PC-9 (cell line): ENCODE measurements around the gene ASF1A. TPM values are rescaled to one million over a fixed set of nuclear protein-coding genes. Genes with fewer than 3 reads are reported as not detected.

Experiments
- BruUV-seq: library from RNA; stranded (reverse); fragments of 400-500 nt; replicated peaks from 2 replicates; lab custom pipeline; 2021; lab: Mats Ljungman, UMichigan
- CTCF ChIA-PET: fragments of 300-600 bp; sonication (Branson Sonifier 250); formaldehyde crosslinking; loops from one replicate; lab custom pipeline; 2022; ENCODE audit warnings: antibody characterized with exemption; lab: Charles Lee
- POLR2A ChIA-PET: fragments of 300-600 bp; sonication (Branson Sonifier 250); formaldehyde crosslinking; loops from one replicate; lab custom pipeline; 2022; ENCODE audit warnings: antibody characterized with exemption; ENCODE audit not compliant: unreplicated experiment; lab: Charles Lee
- DNase-seq, 2 experiments: peaks; one replicate each; pipeline versions ENCODE4 v3.0.0 to v3.0.0-alpha.2; 2015 to 2022; ENCODE audit warnings: mixed read lengths in 1 of 2
- H2AFZ ChIP-seq: fragments of 200-600 bp; sonication (generic); 2 replicates; pipeline ENCODE4 v1.8.1; 2017; ENCODE audit warnings: antibody characterized with exemption
- H3F3A ChIP-seq: fragments of 200-600 bp; sonication (generic); 2 replicates; pipeline ENCODE4 v1.8.1; 2017; ENCODE audit warnings: antibody characterized with exemption, mild to moderate bottlenecking, low read depth; ENCODE audit not compliant: insufficient read depth
- H3K27ac ChIP-seq: fragments of 200-600 bp; sonication (generic); 2 replicates; pipeline ENCODE4 v1.6.1; 2016; ENCODE audit warnings: mixed run types
- H3K27me3 ChIP-seq: fragments of 200-600 bp; sonication (generic); 2 replicates; pipeline ENCODE4 v1.6.1; 2016; ENCODE audit warnings: low read depth, mixed run types; ENCODE audit not compliant: insufficient read depth
- H3K36me3 ChIP-seq: fragments of 200-600 bp; sonication (generic); 2 replicates; pipeline ENCODE4 v1.6.1; 2016; ENCODE audit warnings: low read depth, mixed run types
- H3K4me1 ChIP-seq: fragments of 200-600 bp; sonication (generic); replicated peaks from 2 replicates; pipeline ENCODE4 v1.6.1; 2016; ENCODE audit warnings: mixed run types; ENCODE audit not compliant: insufficient read depth
- H3K4me2 ChIP-seq: fragments of 200-600 bp; sonication (generic); 2 replicates; pipeline ENCODE4 v1.6.1; 2017; ENCODE audit warnings: mixed run types
- H3K4me3 ChIP-seq: fragments of 200-600 bp; sonication (generic); 2 replicates; pipeline ENCODE4 v1.6.1; 2016; ENCODE audit warnings: mixed run types
- H3K79me2 ChIP-seq: fragments of 200-600 bp; sonication (generic); 2 replicates; pipeline ENCODE4 v1.6.1; 2017; ENCODE audit warnings: low read depth, mixed run types
- H3K9me2 ChIP-seq: fragments of 200-600 bp; sonication (generic); 2 replicates; pipeline ENCODE4 v1.8.1; 2017; ENCODE audit warnings: mild to moderate bottlenecking; ENCODE audit not compliant: insufficient read depth
- H3K9me3 ChIP-seq: fragments of 200-600 bp; sonication (generic); 2 replicates; pipeline ENCODE4 v1.8.1; 2016; ENCODE audit warnings: low read depth; ENCODE audit not compliant: insufficient read depth
- H4K20me1 ChIP-seq: fragments of 200-600 bp; sonication (generic); 2 replicates; pipeline ENCODE4 v1.8.1; 2017; ENCODE audit not compliant: insufficient read depth
- CTCF ChIP-seq: fragments of 200-600 bp; sonication (generic); conservative IDR thresholded peaks from 2 replicates; pipeline ENCODE4 v1.6.1; 2017; ENCODE audit warnings: mixed run types, antibody characterized with exemption, mild to moderate bottlenecking, moderate library complexity
- EZH2 ChIP-seq: fragments of 200-600 bp; sonication (generic); IDR thresholded peaks from 2 replicates; pipeline ENCODE4 v1.8.0; 2017; ENCODE audit warnings: antibody characterized with exemption, low read depth
- intact Hi-C: fragments of 100-400 bp; cut with micrococcal nuclease; formaldehyde crosslinking; loops from one replicate; pipeline ENCODE4 v1.10.0; 2022; ENCODE audit not compliant: unreplicated experiment
- total RNA-seq: library from RNA; stranded (reverse); gene quantifications from 2 replicates; pipeline ENCODE4 v1.2.3, GENCODE V29; 2021

The ASF1A gene
- total RNA-seq, 1 experiment from 2014 or later, result 39.5 TPM

DNA sequence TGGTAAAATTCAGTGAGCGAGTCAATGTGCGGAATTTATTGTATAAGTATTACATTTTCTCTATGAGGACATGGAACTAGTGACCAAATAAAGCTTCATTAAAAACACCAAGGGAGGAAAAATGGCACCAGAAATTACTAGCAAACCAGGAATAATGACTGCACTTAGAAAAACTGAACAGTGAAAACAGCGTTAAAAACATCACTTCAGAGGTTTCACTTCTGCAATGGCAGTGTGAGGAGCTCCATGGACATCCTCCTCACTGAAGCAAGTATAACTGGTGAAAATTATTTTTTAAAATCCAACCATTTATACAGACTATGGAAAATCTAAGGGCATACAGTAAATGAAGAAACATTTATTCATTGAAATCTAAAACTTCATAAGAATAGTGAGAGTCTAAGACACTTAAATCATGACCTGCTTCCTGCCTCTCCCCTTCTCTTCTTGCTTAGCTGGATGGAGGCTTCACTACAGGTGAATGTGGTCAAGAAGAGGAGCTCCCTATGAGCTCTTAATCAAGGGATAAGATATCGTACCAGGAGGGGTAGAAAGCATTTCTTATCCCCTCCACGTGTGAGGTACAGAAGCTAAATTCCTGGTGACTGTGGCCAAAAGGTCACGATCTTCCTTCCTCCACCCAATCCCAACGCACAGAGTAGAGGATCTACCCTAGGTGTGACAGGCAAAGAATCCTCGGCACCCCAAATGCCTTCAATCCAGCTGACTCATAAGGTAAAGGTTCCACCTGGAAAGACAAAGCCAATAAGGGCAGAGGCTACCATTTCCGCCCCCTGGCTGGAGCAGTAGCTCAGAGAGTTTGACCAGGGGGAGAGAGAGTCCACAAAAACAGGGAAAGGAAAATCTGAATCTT is 12.3 kb upstream of the ASF1A start:
- H3K9me3 ChIP-seq, result no peaks in the 10 kb centered on the region
- H3K27me3 ChIP-seq, result no peaks in the 10 kb centered on the region
- BruUV-seq, result no TSS peak
- POLR2A ChIA-PET, result interaction anchor here (0.7 kb wide), 2 partner anchors 12 to 230 kb away, joined by 3 to 5 read pairs; partner anchors contain the start of gene CEP85L
- H2AFZ ChIP-seq, result no peak overlapping the region
- H3K27ac ChIP-seq, result no peak overlapping the region
- CTCF ChIA-PET, result interaction anchor here (0.5 kb wide), 1 partner anchor 16 kb away, joined by 3 read pairs; no protein-coding TSS in a partner anchor
- H3K79me2 ChIP-seq, result peaks cover 48% of the 10 kb centered on the region
- no peak overlapping the region for H3K4me3 ChIP-seq
- H3K4me2 ChIP-seq, result no peak overlapping the region
- peak in 1 of 2 experiments; percentile 52 for DNase-seq
- intact Hi-C loops, result no loop called here
- TF ChIP-seq EZH2 (no peak), CTCF (no peak)
- peaks cover 8% of the 10 kb centered on the region; the same call in 1 of the 2 replicates for H3K4me1 ChIP-seq
- no peaks in the 10 kb centered on the region for H4K20me1 ChIP-seq
- 0 out of 2 replicates have a peak, but pooled peaks cover 4% of the 10 kb centered on the region for H3K9me2 ChIP-seq
- peaks cover 8% of the 10 kb centered on the region; the same call in 1 of the 2 replicates for H3K36me3 ChIP-seq
- H3F3A ChIP-seq, result no peaks in the 10 kb centered on the region

GRCh38 chr6:118882314-118882905 is 11.5 kb upstream of the ASF1A start:
- no peak for DNase-seq
- Histone ChIP-seq H3F3A (no peaks in the 10 kb centered on the region), H3K27ac (no peak overlapping the region), H3K9me3 (no peaks in the 10 kb centered on the region), H3K79me2 (peaks cover 49% of the 10 kb centered on the region), H3K36me3 (peaks cover 8% of the 10 kb centered on the region; the same call in 1 of the 2 replicates), H2AFZ (no peak overlapping the region), H3K4me2 (no peak overlapping the region), H3K4me1 (peaks cover 8% of the 10 kb centered on the region; the same call in 1 of the 2 replicates), H3K27me3 (no peaks in the 10 kb centered on the region), H3K9me2 (0 out of 2 replicates have a peak, but pooled peaks cover 4% of the 10 kb centered on the region), H4K20me1 (no peaks in the 10 kb centered on the region), H3K4me3 (no peak overlapping the region)
- no TSS peak for BruUV-seq
- TF ChIP-seq CTCF (no peak), EZH2 (no peak)
- intact Hi-C loops, result no loop called here
- ChIA-PET POLR2A (interaction anchor here (0.7 kb wide), 1 partner anchor 11 kb away, joined by 3 read pairs; no protein-coding TSS in a partner anchor), CTCF (no interaction called here)

DNA sequence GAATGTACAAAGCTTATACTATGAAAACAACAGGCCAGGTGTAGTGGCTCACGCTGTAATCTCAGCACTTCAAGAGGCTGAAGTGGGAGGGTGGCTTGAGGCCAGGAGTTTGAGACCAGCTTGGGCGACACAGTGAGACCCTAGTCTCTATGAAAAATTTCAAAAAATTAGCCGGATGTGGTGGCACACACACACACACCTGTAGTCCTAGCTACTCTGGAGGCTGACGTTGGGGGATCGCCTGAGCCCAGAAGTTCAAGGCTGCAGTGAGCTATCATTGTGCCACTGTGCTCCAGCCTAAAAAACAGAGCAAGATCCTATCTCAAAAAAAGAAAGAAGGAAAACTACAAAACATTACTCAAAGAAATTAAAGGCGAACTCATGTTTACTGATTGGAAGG is 7.3 kb upstream of the ASF1A start:
- Histone ChIP-seq H3K36me3 (peaks cover 8% of the 10 kb centered on the region; the same call in 1 of the 2 replicates), H2AFZ (no peak overlapping the region), H3K27ac (no peak overlapping the region), H3F3A (no peaks in the 10 kb centered on the region), H4K20me1 (no peaks in the 10 kb centered on the region), H3K4me1 (peaks cover 8% of the 10 kb centered on the region; the same call in 1 of the 2 replicates), H3K4me3 (no peak overlapping the region), H3K27me3 (no peaks in the 10 kb centered on the region), H3K4me2 (no peak overlapping the region), H3K9me3 (no peaks in the 10 kb centered on the region), H3K9me2 (0 out of 2 replicates have a peak, but pooled peaks cover 4% of the 10 kb centered on the region), H3K79me2 (peaks cover 70% of the 10 kb centered on the region)
- no TSS peak for BruUV-seq
- DNase-seq, result no peak
- intact Hi-C loops, result no loop called here
- ChIA-PET CTCF (no interaction called here), POLR2A (no interaction called here)
- no peak for TF ChIP-seq CTCF
- TF ChIP-seq EZH2, result no peak
